Fibroblast of mammary gland (primary cell): ENCODE results near the gene PARD3B.

Experiments used
- DNase-seq: peaks from one replicate; pipeline ENCODE4 v3.0.0-alpha.2; 2010; ENCODE audit warnings: low read depth
- H3K4me3 ChIP-seq: 2 replicates; pipeline ENCODE4 v1.5.1; 2011; ENCODE audit warnings: low read depth, mild to moderate bottlenecking, low read length, moderate library complexity; ENCODE audit not compliant: control insufficient read depth
- CTCF ChIP-seq: conservative IDR thresholded peaks from 2 replicates; pipeline ENCODE4 v1.5.1; 2011; ENCODE audit warnings: low read depth, low read length, inconsistent platforms; ENCODE audit not compliant: control insufficient read depth, insufficient read depth

PARD3B gene

GRCh38 chr2:205510345-205510744 lies 965.1 kb downstream of the PARD3B start:
- no peak for DNase-seq
- no peak for TF ChIP-seq CTCF
- H3K4me3 ChIP-seq, result no peak overlapping the region

GRCh38 chr2:205511221-205511620 lies 965.9 kb downstream of the PARD3B start:
- no peak for DNase-seq
- no peak for TF ChIP-seq CTCF
- no peak overlapping the region for H3K4me3 ChIP-seq

GRCh38 chr2:205511641-205512040 lies 966.4 kb downstream of the PARD3B start:
- DNase-seq, result no peak
- no peak overlapping the region for H3K4me3 ChIP-seq
- no peak for TF ChIP-seq CTCF

GRCh38 chr2:205520311-205520710 lies 975.0 kb downstream of the PARD3B start:
- H3K4me3 ChIP-seq, result no peak overlapping the region
- DNase-seq, result no peak
- no peak for TF ChIP-seq CTCF

- H3K4me3 ChIP-seq, result no peak overlapping the region
- TF ChIP-seq CTCF, result no peak
- no peak for DNase-seq
These were observed 979.4 kb downstream of the PARD3B start for GRCh38 chr2:205524656-205525055.

GRCh38 chr2:205527801-205528200 lies 982.5 kb downstream of the PARD3B start:
- peak; percentile 68 for DNase-seq
- H3K4me3 ChIP-seq, result no peak overlapping the region
- TF ChIP-seq CTCF, result no peak

- no peak for TF ChIP-seq CTCF
- DNase-seq, result no peak
- H3K4me3 ChIP-seq, result no peak overlapping the region
These were observed 985.8 kb downstream of the PARD3B start for GRCh38 chr2:205531072-205531471.
